ENCODE results near the gene MED27.

DNA sequence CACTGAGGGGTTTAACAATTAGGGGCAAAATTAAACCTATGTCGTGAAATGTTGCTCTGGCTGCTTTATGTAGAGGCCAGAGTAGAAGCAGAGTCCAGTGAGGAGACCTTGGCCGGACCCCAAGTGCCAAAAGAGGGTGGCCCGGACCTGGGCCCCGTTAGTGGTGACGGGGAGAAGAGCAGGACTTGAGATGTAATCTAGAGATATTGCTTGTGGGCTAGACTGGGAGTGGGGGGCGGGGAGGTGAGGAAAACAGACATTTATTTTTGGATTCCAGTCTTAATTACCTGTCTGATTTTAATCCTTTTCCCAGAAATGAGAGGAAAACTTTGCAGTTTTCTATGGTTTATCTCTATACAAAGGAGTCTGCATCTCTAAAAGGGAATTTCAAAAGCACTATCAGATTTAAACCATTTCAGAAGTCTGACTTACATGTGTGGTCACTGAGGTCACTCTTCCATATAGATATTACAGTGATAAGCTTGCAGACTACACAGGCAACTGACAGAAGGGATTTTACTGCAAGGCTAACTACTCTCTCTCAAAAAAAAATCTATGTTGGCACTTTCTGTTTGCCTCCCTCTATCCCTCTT, 108.1 kb downstream of the MED27 start:
- TF ChIP-seq POLR2AphosphoS5 (IDR thresholded peaks at IDR 0.05; ENCODE audit: low read length) (no peak), ZZZ3 (IDR thresholded peaks at IDR 0.05; ENCODE audit: control insufficient read depth, insufficient read length, low read depth) (no peak), SMC3 (IDR thresholded peaks at IDR 0.05; ENCODE audit: borderline replicate concordance, low read length) (no peak), SMAD1 (IDR thresholded peaks at IDR 0.05; ENCODE audit: low read depth, partially characterized antibody) (no peak), POLR2A (IDR thresholded peaks at IDR 0.05; ENCODE audit: low read depth, low read length) (no peak)
- TF ChIP-seq, protein P1, sequence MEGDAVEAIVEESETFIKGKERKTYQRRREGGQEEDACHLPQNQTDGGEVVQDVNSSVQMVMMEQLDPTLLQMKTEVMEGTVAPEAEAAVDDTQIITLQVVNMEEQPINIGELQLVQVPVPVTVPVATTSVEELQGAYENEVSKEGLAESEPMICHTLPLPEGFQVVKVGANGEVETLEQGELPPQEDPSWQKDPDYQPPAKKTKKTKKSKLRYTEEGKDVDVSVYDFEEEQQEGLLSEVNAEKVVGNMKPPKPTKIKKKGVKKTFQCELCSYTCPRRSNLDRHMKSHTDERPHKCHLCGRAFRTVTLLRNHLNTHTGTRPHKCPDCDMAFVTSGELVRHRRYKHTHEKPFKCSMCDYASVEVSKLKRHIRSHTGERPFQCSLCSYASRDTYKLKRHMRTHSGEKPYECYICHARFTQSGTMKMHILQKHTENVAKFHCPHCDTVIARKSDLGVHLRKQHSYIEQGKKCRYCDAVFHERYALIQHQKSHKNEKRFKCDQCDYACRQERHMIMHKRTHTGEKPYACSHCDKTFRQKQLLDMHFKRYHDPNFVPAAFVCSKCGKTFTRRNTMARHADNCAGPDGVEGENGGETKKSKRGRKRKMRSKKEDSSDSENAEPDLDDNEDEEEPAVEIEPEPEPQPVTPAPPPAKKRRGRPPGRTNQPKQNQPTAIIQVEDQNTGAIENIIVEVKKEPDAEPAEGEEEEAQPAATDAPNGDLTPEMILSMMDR (IDR thresholded peaks at IDR 0.05 in 2 of 3, conservative IDR thresholded peaks at IDR 0.05 in 1 of 3; ENCODE audit: control insufficient read depth in 2 of 3, extremely low read depth in 1 of 3, insufficient read depth in 1 of 3, low read depth in 3 of 3, low read length in 3 of 3) = no peak
- TF ChIP-seq, protein P2, sequence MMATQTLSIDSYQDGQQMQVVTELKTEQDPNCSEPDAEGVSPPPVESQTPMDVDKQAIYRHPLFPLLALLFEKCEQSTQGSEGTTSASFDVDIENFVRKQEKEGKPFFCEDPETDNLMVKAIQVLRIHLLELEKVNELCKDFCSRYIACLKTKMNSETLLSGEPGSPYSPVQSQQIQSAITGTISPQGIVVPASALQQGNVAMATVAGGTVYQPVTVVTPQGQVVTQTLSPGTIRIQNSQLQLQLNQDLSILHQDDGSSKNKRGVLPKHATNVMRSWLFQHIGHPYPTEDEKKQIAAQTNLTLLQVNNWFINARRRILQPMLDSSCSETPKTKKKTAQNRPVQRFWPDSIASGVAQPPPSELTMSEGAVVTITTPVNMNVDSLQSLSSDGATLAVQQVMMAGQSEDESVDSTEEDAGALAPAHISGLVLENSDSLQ (IDR thresholded peaks at IDR 0.05) = no peak
